GM12874 (cell line): ENCODE data around the gene HINT3.

Source experiments
- CTCF ChIP-seq: IDR thresholded peaks from 2 replicates; pipeline ENCODE4 v1.5.1; 2011; ENCODE audit warnings: low read depth, mild to moderate bottlenecking, control low read depth, low read length, moderate library complexity; ENCODE audit not compliant: insufficient read depth

Gene HINT3

GRCh38 chr6:125956506-125957390 lies at the start of gene HINT3:
Gene HINT3, plus strand, starts transcription at chr6:125956770. Its CDS starts 208 bp downstream, at chr6:125956978.
- peak; percentile 98 for TF ChIP-seq CTCF

- TF ChIP-seq CTCF = no peak
Measured at GRCh38 chr6:125910527-125910926, 46.0 kb upstream of the HINT3 start.

GRCh38 chr6:125913145-125913544 lies 43.4 kb upstream of the HINT3 start:
- TF ChIP-seq CTCF = no peak

GRCh38 chr6:125913864-125914351 lies 42.7 kb upstream of the HINT3 start:
- no peak for TF ChIP-seq CTCF

- TF ChIP-seq CTCF = no peak
Measured at GRCh38 chr6:125918230-125918629, 38.3 kb upstream of the HINT3 start.

- TF ChIP-seq CTCF = no peak
Measured at GRCh38 chr6:125918681-125919566, 37.6 kb upstream of the HINT3 start.

GRCh38 chr6:125919618-125920017 lies 37.0 kb upstream of the HINT3 start:
- no peak for TF ChIP-seq CTCF
